ENCODE results near the gene AIG1. TPM values are rescaled to one million over a fixed set of nuclear protein-coding genes. Genes with fewer than 3 reads are reported as not detected.

The AIG1 gene
- total and polyA plus RNA-seq, 2 donors (not counting 1 experiment from before 2014, with no cell fraction given), result 40.6 to 42.2 TPM

- TF ChIP-seq, protein P1, sequence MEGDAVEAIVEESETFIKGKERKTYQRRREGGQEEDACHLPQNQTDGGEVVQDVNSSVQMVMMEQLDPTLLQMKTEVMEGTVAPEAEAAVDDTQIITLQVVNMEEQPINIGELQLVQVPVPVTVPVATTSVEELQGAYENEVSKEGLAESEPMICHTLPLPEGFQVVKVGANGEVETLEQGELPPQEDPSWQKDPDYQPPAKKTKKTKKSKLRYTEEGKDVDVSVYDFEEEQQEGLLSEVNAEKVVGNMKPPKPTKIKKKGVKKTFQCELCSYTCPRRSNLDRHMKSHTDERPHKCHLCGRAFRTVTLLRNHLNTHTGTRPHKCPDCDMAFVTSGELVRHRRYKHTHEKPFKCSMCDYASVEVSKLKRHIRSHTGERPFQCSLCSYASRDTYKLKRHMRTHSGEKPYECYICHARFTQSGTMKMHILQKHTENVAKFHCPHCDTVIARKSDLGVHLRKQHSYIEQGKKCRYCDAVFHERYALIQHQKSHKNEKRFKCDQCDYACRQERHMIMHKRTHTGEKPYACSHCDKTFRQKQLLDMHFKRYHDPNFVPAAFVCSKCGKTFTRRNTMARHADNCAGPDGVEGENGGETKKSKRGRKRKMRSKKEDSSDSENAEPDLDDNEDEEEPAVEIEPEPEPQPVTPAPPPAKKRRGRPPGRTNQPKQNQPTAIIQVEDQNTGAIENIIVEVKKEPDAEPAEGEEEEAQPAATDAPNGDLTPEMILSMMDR (conservative IDR thresholded peaks at IDR 0.05 in 1 of 2, IDR thresholded peaks at IDR 0.05 in 1 of 2; ENCODE audit: low read depth in 1 of 2, low read length in 2 of 2), result no peak
- TF ChIP-seq EZH2 (IDR thresholded peaks at IDR 0.05; ENCODE audit: low read length, missing control alignments), result no peak
- no peak overlapping the region for H3K9ac ChIP-seq (ENCODE audit: insufficient read depth, low read length)
- H3K36me3 ChIP-seq (ENCODE audit: control insufficient read depth, insufficient read depth, low read length), result no peaks in the 10 kb centered on the region
- no peaks in the 10 kb centered on the region for H3K79me2 ChIP-seq (ENCODE audit: control insufficient read depth, insufficient read depth, low read length)
- no peak for DNase-seq (ENCODE audit: low read depth in 2 of 2)
- H4K20me1 ChIP-seq (ENCODE audit: control insufficient read depth, extremely low read depth, insufficient read depth, low read length), result no peaks in the 10 kb centered on the region
- no peak overlapping the region for H3K4me2 ChIP-seq (ENCODE audit: extremely low read depth, insufficient read depth, low read length)
- H2AFZ ChIP-seq (ENCODE audit: low read length), result no peak overlapping the region
- H3K4me1 ChIP-seq (ENCODE audit: control insufficient read depth, extremely low read depth, insufficient read depth, low read length), result no peaks in the 10 kb centered on the region
- no peak overlapping the region for H3K4me3 ChIP-seq (replicated peaks in 1 of 4; ENCODE audit: control extremely low read depth in 1 of 4, insufficient read depth in 1 of 4, low read depth in 3 of 4, low read length in 4 of 4)
- no peak overlapping the region for H3K27ac ChIP-seq (ENCODE audit: insufficient read depth, low read length)
- H3K9me3 ChIP-seq (ENCODE audit: control insufficient read depth, insufficient read depth, low read depth, low read length), result no peaks in the 10 kb centered on the region
- no peaks in the 10 kb centered on the region for H3K27me3 ChIP-seq (ENCODE audit: control insufficient read depth, insufficient read depth, low read length)
Measured at GRCh38 chr6:143111443-143111842, 50.8 kb downstream of the AIG1 start.

GRCh38 chr6:143112084-143112768 is 51.5 kb downstream of the AIG1 start:
- Histone ChIP-seq H3K9me3 (ENCODE audit: control insufficient read depth, insufficient read depth, low read depth, low read length) (no peaks in the 10 kb centered on the region), H3K79me2 (ENCODE audit: control insufficient read depth, insufficient read depth, low read length) (no peaks in the 10 kb centered on the region), H4K20me1 (ENCODE audit: control insufficient read depth, extremely low read depth, insufficient read depth, low read length) (no peaks in the 10 kb centered on the region), H3K27me3 (ENCODE audit: control insufficient read depth, insufficient read depth, low read length) (no peaks in the 10 kb centered on the region), H3K4me1 (ENCODE audit: control insufficient read depth, extremely low read depth, insufficient read depth, low read length) (no peaks in the 10 kb centered on the region), H3K4me3 (replicated peaks in 1 of 4; ENCODE audit: control extremely low read depth in 1 of 4, insufficient read depth in 1 of 4, low read depth in 3 of 4, low read length in 4 of 4) (no peak overlapping the region), H2AFZ (ENCODE audit: low read length) (no peak overlapping the region), H3K9ac (ENCODE audit: insufficient read depth, low read length) (no peak overlapping the region), H3K27ac (ENCODE audit: insufficient read depth, low read length) (no peak overlapping the region), H3K36me3 (ENCODE audit: control insufficient read depth, insufficient read depth, low read length) (no peaks in the 10 kb centered on the region), H3K4me2 (ENCODE audit: extremely low read depth, insufficient read depth, low read length) (no peak overlapping the region)
- no peak for DNase-seq (ENCODE audit: low read depth in 2 of 2)
- TF ChIP-seq, protein P1 (conservative IDR thresholded peaks at IDR 0.05 in 1 of 2, IDR thresholded peaks at IDR 0.05 in 1 of 2; ENCODE audit: low read depth in 1 of 2, low read length in 2 of 2), result no peak
- no peak for TF ChIP-seq EZH2 (IDR thresholded peaks at IDR 0.05; ENCODE audit: low read length, missing control alignments)

DNA sequence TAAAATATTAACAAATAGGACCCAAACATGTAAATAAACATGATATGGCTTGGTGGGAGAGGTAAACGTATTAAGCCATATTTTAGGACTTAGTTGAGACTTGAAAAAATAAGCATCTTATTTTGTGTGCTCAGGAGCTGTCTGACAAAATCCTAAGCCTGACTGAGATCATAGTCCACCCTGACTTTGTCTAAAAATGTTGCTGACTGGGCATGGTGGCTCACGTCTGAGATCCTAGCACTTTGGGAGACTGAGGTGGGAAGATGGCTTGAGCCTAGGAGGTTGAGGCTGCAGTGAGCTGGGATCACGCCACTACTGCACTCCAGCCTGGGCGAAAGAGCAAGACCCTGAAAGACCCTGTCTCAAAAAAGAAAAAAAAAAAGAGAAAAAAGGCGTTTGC is 52.1 kb downstream of the AIG1 start:
- H3K4me2 ChIP-seq (ENCODE audit: extremely low read depth, insufficient read depth, low read length), result no peak overlapping the region
- no peaks in the 10 kb centered on the region for H3K4me1 ChIP-seq (ENCODE audit: control insufficient read depth, extremely low read depth, insufficient read depth, low read length)
- H4K20me1 ChIP-seq (ENCODE audit: control insufficient read depth, extremely low read depth, insufficient read depth, low read length), result no peaks in the 10 kb centered on the region
- TF ChIP-seq, protein P1 (conservative IDR thresholded peaks at IDR 0.05 in 1 of 2, IDR thresholded peaks at IDR 0.05 in 1 of 2; ENCODE audit: low read depth in 1 of 2, low read length in 2 of 2), result no peak
- TF ChIP-seq EZH2 (IDR thresholded peaks at IDR 0.05; ENCODE audit: low read length, missing control alignments), result no peak
- H3K27ac ChIP-seq (ENCODE audit: insufficient read depth, low read length), result no peak overlapping the region
- no peak overlapping the region for H2AFZ ChIP-seq (ENCODE audit: low read length)
- H3K36me3 ChIP-seq (ENCODE audit: control insufficient read depth, insufficient read depth, low read length), result no peaks in the 10 kb centered on the region
- H3K27me3 ChIP-seq (ENCODE audit: control insufficient read depth, insufficient read depth, low read length), result no peaks in the 10 kb centered on the region
- DNase-seq (ENCODE audit: low read depth in 2 of 2), result no peak
- H3K79me2 ChIP-seq (ENCODE audit: control insufficient read depth, insufficient read depth, low read length), result no peaks in the 10 kb centered on the region
- no peak overlapping the region for H3K9ac ChIP-seq (ENCODE audit: insufficient read depth, low read length)
- no peaks in the 10 kb centered on the region for H3K9me3 ChIP-seq (ENCODE audit: control insufficient read depth, insufficient read depth, low read depth, low read length)
- no peak overlapping the region for H3K4me3 ChIP-seq (replicated peaks in 1 of 4; ENCODE audit: control extremely low read depth in 1 of 4, insufficient read depth in 1 of 4, low read depth in 3 of 4, low read length in 4 of 4)
